Suprapubic skin (tissue), 3 donors: Measurements from ENCODE around the gene NRARP.

ENCODE experiments used
- EP300 ChIP-seq: sonication (generic); formaldehyde crosslinking; IDR thresholded peaks from one replicate; pipeline ENCODE4 v1.6.1; 2017; ENCODE audit warnings: antibody characterized with exemption
- POLR2A ChIP-seq, 2 donors: fragments of 450-650 bp; IDR thresholded peaks; one replicate each; pipeline ENCODE4 v1.6.1; 2017; ENCODE audit warnings: antibody characterized with exemption in 2 of 2, mild to moderate bottlenecking in 2 of 2, moderate library complexity in 2 of 2
- TF ChIP-seq, protein P1 (sequence below), 2 donors: fragments of 200-600 bp in 1 of 2; fragments of 450-650 bp in 1 of 2; sonication (generic) in 1 of 2; IDR thresholded peaks; one replicate each; pipeline ENCODE4 v1.5.1; 2016 to 2019; ENCODE audit warnings: antibody characterized with exemption in 2 of 2, mild to moderate bottlenecking in 1 of 2, moderate library complexity in 1 of 2

DNA sequence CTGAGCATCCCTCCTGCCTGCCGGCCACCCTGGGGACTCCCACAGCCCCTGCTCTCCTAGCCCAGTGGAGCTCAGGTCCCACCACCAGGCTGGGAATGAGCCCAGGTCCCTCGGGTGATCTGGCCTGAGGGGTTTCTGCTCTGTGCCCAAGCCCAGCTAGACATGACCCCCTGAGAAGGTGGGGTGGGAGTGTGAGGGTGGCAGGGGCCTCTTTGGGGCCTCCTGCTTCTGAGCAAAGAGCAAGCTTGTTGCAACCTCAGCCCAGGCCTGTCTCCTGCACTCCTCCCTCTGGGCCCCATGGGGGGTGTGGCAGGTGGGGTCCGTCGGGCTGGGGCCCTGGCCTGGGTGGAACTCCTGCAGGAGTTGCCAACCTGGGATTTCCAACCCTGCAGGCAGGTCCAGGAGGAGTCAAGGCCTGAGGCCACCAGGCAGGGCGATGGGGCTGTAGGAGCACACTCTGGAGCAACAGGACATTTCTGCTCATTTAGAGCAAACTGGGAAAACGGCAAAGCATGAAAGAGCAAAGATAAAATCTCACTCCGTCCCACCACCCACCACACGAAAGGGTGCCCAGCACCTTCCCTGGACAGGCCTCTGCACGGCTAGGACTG, 11.4 kb upstream of the NRARP start:
- TF ChIP-seq POLR2A (IDR thresholded peaks at IDR 0.05) (no peak), EP300 (no peak)
- TF ChIP-seq, protein P1, sequence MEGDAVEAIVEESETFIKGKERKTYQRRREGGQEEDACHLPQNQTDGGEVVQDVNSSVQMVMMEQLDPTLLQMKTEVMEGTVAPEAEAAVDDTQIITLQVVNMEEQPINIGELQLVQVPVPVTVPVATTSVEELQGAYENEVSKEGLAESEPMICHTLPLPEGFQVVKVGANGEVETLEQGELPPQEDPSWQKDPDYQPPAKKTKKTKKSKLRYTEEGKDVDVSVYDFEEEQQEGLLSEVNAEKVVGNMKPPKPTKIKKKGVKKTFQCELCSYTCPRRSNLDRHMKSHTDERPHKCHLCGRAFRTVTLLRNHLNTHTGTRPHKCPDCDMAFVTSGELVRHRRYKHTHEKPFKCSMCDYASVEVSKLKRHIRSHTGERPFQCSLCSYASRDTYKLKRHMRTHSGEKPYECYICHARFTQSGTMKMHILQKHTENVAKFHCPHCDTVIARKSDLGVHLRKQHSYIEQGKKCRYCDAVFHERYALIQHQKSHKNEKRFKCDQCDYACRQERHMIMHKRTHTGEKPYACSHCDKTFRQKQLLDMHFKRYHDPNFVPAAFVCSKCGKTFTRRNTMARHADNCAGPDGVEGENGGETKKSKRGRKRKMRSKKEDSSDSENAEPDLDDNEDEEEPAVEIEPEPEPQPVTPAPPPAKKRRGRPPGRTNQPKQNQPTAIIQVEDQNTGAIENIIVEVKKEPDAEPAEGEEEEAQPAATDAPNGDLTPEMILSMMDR (IDR thresholded peaks at IDR 0.05), result no peak
